ENCODE measurements around the gene SOCS6.
"Not testable (repeated sequence)": the region's sequence is repeated elsewhere in the genome, so short reads cannot be mapped to it uniquely, and the experiment has no call there.

SOCS6 gene

DNA sequence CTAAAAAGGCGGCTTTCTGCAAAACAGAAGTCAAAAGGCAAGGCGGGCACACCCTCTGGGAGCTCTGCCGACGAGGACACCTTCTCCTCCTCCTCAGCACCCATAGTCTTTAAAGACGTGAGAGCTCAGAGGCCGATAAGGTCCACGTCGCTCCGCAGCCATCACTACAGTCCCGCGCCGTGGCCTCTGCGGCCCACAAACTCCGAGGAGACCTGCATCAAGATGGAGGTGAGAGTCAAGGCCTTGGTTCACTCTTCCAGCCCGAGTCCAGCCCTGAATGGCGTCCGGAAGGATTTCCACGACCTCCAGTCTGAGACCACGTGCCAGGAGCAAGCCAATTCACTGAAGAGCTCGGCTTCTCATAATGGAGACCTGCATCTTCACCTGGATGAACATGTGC lies 36.1 kb downstream of the SOCS6 start:
- DNase-seq (ENCODE audit: low read depth): no peak

DNA sequence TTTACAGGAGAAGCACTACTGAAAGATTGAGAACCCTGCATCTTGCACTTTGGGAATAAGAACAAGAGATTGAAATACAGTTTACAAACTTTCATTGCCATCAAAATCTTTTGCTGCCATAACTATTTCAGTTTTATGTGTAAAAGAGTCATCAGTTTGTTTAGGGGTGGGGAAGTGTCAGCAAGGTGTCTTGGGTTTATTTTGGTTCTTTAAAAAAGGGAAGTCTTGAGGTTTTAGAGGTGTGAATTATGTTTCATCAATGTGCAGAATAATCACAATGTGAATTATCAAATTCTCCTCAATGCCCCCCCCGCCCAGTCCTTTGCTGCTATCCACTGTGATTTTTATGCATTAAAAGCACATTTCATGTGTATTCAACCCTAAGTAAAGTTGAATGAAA lies 37.4 kb downstream of the SOCS6 start:
- DNase-seq (ENCODE audit: low read depth): no peak

DNA sequence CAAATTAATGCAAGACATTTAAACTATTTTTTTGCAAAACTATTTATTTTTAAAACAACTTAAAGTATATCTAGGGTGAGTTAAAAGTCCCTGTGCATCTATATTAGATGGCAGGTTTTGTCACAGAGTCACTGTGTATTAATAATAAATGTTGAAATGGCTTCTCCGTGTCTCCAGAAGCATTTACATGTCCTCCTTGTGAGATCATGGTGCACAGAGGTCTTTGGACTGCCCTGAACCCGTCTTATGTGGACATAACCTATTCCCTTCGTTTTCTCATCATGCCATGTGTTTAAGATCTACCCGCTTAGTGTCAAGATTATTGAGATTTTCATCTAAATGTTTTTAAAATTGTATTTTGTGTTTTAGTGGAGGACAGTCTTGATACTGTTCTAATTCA lies 39.3 kb downstream of the SOCS6 start:
- no peak for DNase-seq (ENCODE audit: low read depth)

DNA sequence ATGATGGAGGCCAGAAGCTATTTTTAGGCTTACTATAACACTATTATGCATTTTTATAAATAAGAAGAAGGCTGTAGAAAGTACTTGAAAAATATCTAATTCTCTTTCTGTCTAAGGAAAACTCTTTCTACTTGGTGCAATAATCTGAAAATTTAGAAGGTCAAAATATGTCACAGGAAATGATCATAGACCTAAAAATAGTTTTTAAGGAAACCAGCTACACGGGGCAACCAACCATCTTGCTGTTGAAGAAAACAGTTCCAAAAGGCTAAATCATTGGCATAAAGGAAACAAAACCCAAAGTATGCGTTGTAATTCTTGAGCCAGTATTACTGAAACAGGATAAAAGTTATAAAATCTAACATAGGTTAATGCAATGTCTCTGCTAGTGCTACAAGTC lies 40.2 kb downstream of the SOCS6 start:
- no peak for DNase-seq (ENCODE audit: low read depth)

DNA sequence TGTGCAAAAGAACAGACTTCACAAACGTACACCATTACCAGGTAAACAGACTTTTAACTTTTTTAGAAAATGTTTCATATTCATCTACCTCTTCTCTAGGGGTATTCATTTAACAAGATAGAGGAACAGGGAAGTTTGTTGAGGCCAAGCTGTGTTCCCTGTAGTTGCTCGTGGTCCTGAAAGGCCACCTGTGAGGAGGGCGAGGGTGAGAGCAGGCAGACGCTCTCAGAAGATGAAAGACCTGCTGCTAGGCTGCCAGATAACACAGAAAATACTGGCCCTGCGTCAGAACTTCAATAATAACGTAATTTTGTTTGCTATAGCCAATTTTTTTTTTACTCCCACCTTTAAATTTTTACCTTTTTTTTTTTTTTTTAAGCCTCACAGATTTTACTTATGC lies 42.0 kb downstream of the SOCS6 start:
- DNase-seq (ENCODE audit: low read depth): no peak

DNA sequence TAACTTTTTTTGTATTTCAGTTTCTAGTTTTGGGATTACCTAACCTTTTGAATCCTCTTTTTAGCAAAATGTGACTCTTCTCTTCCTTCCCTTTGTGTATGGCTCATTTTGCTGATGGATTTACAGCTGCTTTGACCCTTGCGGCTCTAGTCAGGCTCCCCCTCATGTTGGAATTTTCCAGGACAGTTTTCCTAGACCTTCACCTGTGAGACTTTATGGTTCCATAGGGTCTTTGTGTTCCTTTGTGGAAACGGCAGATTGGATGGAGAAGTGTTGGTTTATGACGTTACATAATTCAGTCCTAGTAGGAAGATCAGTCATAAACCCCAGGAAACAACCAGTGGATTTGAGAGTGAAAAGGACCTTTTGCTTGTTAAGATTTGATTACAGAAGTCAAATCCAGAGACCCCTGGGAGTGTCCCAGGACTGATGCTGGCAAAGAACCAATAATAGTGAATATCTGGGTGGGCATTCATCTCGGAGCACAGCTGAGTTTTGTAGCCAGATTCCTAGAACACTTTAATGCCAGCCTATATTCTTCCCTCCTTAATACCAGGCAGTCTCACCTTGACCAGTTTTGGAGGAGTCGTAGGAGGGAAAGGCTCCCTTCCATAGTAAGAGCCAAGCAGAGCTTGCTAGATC lies 42.7 kb downstream of the SOCS6 start:
- no peak for DNase-seq (ENCODE audit: low read depth)

DNA sequence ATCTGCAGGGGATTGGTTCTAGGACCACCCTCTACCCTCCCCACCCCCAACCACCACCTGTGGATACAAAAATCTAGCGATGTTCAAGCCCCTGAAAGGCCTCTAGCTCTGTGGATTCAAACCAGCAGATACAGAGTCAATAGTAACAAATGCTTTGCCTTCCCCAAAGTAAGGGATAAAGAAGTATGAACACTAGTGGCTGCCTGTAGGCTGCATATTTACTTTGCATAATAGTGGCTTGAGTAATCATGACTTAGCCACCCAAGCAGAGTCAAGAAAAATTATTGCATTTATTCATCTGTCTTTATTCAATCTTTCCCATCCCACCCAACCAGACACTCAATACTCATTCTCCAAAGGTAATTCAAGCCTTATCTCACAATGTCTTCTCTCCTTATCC lies 43.8 kb downstream of the SOCS6 start:
- DNase-seq (ENCODE audit: low read depth): peak; percentile 17

DNA sequence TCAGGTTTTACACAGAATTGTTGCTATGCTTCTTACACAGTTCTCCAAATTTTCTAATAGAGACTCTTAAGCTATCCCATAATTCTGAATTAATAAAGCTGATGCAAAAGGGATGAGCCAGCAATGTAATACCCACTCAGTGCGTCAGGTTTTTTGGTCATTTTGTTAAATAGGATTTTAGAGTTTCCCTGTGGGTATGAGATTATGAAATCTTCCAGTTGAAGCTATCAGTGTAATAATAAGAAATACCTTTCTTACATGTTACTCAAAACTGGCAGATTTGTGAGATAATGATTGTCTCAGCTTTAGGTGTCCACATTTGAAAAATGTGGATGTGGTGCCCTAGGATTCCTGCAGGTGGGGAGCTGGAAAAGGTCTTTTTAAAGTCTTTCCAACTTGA lies 44.5 kb downstream of the SOCS6 start:
- DNase-seq (ENCODE audit: low read depth): no peak

DNA sequence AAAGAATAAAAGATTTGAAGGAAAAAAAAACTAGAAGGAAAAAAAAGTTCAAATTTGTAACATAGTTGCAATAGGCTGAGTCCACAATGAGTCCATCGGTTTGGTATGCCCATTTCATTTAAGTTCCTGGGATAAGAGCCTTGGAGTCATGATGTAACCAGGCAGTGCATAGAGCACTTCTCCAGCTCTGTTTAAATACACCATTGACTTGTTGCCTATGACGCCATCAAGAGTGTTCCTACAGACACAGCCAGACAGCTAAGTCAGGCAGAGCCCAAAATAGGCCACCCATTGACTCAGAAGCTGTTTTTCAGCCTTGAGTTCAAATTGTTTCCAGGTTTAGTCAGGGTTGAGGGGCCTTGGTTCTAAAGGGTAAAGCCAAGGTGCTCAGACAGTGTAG lies 44.9 kb downstream of the SOCS6 start:
- DNase-seq (ENCODE audit: low read depth): peak; percentile 98

DNA sequence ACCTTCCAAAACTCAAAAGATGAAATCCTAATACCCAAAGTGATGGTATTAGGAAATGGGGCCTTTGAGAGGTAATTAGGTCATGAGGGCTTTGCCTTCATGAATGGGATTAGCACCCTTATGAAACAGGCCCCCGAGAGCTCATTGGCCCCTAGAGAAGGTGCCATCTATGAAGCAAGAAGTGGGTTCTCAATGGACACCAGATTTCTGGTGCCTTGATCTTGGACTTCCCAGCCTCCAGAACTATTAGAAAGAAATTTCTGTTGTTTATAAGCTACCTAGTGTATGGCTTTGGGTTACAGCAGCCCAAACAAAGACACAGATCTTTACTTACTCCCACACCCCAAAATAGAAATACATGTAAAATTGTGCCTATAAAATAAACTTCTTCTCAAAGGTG lies 45.4 kb downstream of the SOCS6 start:
- DNase-seq (ENCODE audit: low read depth): no peak

DNA sequence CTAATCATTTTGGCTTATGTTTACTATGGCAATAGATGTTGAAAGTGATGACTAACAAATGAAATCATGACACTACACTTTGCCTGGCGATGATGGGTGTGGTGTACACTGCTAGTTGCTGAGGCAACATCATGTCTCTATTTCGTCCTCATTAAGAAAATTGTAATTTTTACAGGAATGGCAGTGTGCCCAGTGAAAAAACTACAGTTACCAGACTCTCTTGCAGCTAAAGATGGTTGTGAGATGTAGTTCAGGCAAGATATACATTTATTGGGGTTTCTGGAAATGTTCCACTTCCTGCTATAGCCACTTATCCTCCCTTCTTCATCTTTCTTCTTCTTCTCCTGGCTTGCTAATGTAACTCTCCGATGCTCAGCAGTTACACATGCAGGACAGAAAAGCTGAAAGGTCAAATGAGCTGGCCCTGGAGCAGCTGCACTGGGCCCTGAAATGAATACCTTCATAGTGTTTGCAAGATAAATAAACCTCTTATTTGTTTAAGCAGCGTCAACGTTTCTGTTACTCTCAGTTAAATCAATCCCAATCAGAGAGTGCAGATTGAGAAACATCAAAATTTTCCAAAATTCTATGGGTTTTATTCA lies 46.0 kb downstream of the SOCS6 start:
- DNase-seq (ENCODE audit: low read depth): no peak

DNA sequence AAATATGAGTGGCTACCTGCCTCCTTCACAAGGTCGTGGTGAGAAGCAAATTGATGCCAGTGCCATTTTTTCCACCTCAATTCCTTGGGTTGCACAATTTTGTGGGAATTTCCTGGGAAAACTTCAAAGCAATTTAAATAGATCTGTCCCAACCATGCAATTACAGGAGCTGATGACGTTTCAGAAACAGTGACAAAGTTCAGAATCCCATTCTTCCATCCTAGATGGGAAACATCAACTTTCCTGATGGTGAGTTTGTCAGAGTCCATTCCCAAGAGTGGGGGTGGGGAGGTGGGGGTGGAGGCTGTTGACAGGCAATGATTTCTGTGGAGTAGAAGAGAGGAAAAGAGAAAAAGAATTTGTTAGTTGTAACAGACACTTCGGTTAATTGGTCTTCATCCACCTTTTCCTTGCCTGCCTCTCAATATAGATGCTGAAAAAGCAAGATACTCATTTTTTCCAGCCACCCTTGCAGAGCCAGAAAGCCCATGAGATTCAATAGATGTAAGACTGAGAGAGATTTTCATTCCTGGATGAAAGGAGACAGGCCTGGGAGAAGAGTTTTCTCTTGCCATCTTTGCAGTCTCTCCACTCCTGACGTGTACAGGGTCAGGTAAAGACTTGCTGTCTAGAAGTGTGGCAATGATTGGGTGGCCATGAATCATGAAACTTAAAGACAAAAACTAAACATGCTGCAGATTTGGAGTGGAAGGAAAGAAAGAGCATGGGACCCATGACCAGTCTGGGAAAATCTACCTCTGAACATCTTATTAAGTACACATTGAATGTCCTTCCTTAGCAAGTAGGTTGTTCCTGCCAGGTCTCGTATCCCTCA lies 47.3 kb downstream of the SOCS6 start:
- no peak for DNase-seq (ENCODE audit: low read depth)

DNA sequence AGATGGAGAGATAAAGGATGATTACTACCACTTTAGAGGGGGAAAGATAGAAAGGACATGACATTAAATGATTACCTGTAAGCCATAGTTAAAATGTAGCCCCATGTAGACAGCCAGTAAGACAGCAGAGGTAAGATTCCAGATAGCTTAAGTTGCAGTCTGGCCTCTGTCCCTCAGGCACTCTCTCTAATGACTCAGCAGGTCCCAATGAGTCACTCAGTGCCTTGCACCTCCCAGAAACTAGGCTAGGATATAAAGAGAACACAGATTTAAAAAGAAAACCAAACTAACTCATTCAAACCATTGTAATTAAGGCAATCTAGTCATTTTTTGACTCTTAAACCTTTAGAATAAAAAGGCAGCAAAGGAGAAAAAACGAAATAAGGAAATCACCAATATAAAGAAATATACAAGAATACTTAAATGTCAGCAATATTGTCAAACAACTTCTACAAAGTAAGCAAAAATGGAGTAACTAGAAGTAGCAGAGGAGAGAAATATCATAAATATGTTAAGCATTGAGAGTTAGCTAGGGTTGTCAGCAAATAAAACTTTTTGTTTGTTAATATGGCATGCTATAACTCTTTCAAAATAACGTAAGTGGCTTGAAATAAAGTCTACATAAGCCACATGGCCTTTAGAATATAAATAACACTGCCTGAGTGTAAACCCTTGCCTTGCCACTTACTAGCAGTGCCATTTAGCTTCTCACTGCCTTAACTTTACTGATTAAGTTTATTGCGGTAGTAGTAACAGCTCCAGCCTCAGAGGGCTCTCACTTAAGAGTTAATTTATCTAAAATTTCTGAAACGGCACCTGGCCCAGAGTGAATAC lies 48.5 kb downstream of the SOCS6 start:
- DNase-seq (ENCODE audit: low read depth): peak; percentile 81

DNA sequence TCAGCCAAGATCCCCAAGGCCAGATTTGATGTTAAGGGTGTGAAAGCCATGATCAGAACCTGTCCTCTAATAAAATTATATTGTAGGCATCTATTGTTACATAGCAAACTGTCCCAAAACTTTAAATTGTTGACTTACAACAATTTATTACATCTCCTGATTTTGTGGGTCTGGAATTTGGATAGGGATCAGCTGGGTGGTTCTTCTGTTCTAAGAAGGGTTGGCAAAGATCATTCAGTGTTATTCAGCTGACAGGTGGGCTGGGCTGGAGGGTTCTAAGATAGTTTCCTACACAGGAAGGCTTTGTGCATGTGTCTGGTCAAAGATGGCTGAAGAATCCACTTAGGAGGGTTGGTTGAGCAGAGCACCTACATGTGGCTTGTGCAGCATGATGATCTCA lies 50.0 kb downstream of the SOCS6 start:
- no peak for DNase-seq (ENCODE audit: low read depth)

DNA sequence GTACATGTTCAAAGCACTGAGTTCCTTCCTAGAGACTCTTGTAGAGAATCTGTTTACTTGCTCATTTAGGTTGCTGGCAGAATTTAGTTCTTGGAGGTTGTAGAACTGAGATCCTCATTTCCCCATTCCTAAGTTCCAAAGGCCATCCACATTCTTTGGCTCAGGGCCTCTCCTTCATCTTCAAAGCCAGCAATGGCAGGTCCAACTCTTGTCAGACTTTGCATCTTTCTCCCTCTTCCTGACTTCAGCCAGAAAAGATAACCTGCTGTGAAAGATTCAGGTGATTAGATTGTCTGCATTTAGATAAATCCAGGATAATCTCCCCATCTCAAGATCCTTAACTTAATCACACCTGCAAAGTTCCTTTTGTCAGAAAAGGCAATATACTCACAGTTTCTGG lies 51.1 kb downstream of the SOCS6 start:
- no peak for DNase-seq (ENCODE audit: low read depth)

DNA sequence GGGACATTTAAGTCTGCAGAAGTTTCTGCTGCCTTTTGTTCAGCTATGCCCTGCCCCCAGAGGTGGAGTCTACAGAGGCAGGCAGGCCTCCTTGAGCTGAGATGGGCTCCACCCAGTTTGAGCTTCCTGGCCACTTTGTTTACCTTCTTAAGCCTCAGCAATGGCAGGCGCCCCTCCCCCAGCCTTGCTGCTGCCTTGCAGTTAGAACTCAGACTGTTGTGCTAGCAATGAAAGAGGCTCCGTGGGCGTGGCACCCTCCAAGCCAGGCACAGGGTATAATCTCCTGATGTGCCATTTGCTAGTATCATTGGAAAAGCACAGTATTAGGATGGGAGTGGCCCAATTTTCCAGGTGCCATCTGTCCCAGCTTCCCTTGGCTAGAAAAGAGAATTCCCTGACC lies 59.6 kb downstream of the SOCS6 start:
- DNase-seq (ENCODE audit: low read depth): not testable (repeated sequence)

DNA sequence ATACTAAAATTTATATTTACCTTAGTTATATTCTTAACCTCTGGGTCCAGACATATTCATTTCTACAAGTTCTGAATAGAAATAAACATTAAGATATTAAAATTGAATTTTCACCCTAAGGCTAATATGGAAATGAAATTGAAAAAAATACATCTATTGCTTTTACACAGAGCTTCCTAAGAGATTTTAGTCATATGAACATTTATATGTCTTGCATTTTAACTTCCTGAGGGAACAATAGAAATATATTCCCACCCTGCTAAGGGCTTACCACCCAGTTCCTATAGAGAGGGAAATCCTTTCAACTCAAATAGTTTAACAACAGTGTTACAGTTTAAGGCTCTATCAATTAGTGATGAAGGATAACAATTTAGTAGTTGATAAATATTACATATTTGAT lies 60.5 kb downstream of the SOCS6 start:
- DNase-seq (ENCODE audit: low read depth): no peak

DNA sequence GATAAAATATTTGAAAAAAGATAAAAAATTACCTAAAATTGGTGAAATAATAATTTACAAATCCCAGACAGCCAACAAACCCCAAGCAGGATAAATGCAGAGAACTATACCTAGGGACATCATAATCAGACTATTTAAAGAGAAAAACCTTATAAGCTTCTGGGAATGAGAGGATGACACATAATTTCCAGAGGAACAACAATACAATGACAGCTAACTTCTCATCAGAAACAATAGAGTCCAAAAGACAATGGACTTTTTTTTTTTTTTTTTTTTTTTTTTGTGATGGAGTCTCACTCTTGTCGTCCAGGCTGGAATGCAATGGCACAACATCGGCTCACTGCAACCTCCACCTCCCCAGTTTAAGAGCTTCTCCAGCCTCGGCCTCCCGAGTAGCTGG lies 65.2 kb downstream of the SOCS6 start:
- DNase-seq (ENCODE audit: low read depth): no peak

DNA sequence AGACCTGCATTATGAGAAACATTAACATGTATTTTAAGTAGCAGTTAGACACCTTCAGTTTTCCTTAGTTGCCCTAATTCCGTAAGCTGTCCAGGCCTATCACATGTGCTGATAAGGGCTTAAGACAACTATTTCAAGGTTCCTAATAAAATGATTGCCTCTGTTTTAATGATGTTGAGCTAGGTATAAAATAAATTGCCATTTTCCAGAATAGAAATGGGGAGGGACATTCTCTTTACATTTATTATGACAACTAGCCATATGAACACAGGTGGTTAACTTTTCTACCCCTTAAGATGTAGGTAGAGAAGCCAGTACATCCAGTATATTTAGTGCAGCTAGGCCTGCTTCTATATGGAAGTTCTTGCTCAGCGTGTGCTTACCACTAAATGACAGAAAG lies 65.9 kb downstream of the SOCS6 start:
- no peak for DNase-seq (ENCODE audit: low read depth)

DNA sequence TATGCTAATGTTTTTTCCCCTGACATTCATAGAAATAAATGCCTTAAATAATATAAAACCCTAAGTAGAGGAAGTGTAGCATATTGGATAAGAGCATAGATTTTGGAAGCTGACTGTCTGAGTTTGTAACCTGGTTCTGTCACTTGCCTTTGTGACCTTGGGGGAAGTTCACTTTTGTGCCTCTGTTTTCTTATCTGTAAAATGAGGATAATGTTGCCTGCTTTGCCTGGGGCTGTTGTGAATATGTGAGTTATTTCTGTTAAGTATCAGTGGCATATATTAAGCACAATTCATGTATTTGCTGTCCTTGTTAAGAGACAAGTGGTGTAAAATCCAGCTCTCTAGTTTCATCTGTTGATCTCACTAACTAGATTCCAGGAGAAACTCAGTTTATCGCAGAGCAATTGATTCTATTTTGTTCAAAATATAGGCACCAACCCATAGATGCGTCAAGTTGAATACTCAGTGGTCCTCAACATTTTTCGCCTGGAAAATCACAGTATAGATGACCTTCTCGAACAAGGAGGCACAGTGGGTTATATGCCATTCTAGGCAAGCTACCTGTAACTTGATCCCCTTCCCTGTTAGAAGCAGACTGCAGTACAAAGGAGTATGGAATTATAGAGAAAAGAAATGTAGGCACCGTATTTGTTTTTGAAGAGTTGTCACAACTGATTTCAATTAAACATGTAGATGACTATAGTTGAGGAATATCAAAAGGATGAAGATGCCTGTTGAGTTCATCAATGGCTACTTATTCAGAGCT lies 67.0 kb downstream of the SOCS6 start:
- DNase-seq (ENCODE audit: low read depth): no peak

DNA sequence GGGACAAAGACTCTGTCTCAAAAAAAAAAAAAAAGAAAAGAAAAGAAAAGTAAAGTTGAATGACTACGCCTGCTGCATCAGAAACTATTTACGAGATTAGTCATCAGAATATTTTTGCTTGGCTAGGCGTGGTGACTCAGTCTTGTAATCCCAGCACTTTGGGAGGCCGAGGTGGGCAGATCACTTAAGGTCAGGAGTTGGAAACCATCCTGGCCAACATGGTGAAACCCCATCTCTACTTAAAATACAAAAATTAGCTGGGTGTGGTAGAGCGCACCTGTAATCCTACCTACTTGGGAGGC lies 69.2 kb downstream of the SOCS6 start:
- DNase-seq (ENCODE audit: low read depth): peak; percentile 77

DNA sequence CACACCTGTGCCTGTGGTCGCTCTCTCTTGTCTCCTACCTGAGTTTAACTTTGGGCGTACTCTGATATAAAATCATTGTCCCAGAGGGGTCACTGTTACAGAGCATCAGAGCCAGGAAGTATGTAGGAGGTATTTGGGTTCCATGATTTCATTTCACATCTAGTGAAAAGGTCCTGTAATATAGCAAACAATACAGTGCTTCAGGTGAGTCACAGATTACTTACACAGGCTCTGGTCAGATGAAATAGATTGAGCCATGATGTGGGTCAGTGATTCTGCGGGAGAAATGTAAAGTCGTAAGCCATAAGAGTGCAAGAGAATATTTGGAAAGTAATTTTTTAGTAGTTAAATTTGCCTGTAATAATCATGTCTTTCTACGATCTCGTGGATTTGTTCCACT lies 70.2 kb downstream of the SOCS6 start:
- DNase-seq (ENCODE audit: low read depth): no peak
